Natural killer cell treated with Interleukin-12 subunit alpha and Interleukin-12 subunit beta and Interleukin-15 and Interleukin-18, amount 100 ng/mL, for 72 hours (primary cell): Measurements from ENCODE around the gene OOSP4A. TPM values are rescaled to one million over a fixed set of nuclear protein-coding genes. Genes with fewer than 3 reads are reported as not detected.

ENCODE experiments used
- ATAC-seq, 2 donors: fragments of 150-1000 bp; cut with Tn5 transposase in 1 of 2; sonication (Bioruptor Pico), chemical (Tn5 transposase) in 1 of 2; 2 replicates each; pipeline ENCODE4 v1.10.0; 2021
- DNase-seq: peaks from one replicate; pipeline ENCODE4 v3.0.0; 2022; ENCODE audit warnings: low spot score
- H3K27ac Mint-ChIP-seq, 2 donors: 1 replicate in 1 of 2; 2 replicates in 1 of 2; pipeline ENCODE4 v1.8.0; 2022; ENCODE audit warnings: mixed read lengths in 2 of 2, mild to moderate bottlenecking in 1 of 2, moderate library complexity in 1 of 2
- H3K27me3 Mint-ChIP-seq, 2 donors: 1 replicate in 1 of 2; 2 replicates in 1 of 2; pipeline ENCODE4 v1.8.0; 2022; ENCODE audit warnings: mixed read lengths in 2 of 2
- H3K36me3 Mint-ChIP-seq: one replicate; pipeline ENCODE4 v1.8.0; 2022; ENCODE audit warnings: mixed read lengths
- H3K4me1 Mint-ChIP-seq, 2 donors: 1 replicate in 1 of 2; 2 replicates in 1 of 2; pipeline ENCODE4 v1.8.0; 2022; ENCODE audit warnings: low read depth in 2 of 2, mixed read lengths in 2 of 2, mild to moderate bottlenecking in 1 of 2
- H3K4me3 Mint-ChIP-seq: one replicate; pipeline ENCODE4 v1.8.0; 2022; ENCODE audit warnings: mixed read lengths
- H3K9me3 Mint-ChIP-seq: 2 replicates; pipeline ENCODE4 v1.8.0; 2022; ENCODE audit warnings: mixed read lengths
- total RNA-seq, 2 donors: library from RNA; stranded (reverse); gene quantifications; one replicate each; pipeline ENCODE4 v1.2.3, GENCODE V29; 2022

The OOSP4A gene
- total RNA-seq: not detected

GRCh38 chr11:59963733-59964132, at the start of gene OOSP4A:
OOSP4A (plus strand) TSS chr11:59964033; CDS start chr11:59964033, 0 bp downstream.
- H3K4me1 Mint-ChIP-seq: no peaks in the 10 kb centered on the region
- no peak for DNase-seq
- H3K36me3 Mint-ChIP-seq: no peaks in the 10 kb centered on the region
- H3K27me3 Mint-ChIP-seq: peaks cover 3 to 4% of the 10 kb centered on the region in 2 donors
- no peaks in the 10 kb centered on the region for H3K9me3 Mint-ChIP-seq
- H3K27ac Mint-ChIP-seq: no peak within 1 kb of the TSS
- no peak within 1 kb of the TSS for H3K4me3 Mint-ChIP-seq
- ATAC-seq: no peak

GRCh38 chr11:59918480-59918879, 45.4 kb upstream of the OOSP4A start:
- Mint-ChIP-seq H3K36me3 (peaks cover 12% of the 10 kb centered on the region), H3K9me3 (peaks cover 9% of the 10 kb centered on the region), H3K27ac (no peak overlapping the region), H3K27me3 (peaks cover 3 to 10% of the 10 kb centered on the region in 2 donors), H3K4me3 (no peak overlapping the region), H3K4me1 (no peaks in the 10 kb centered on the region)
- DNase-seq (no peak), ATAC-seq (no peak)

DNA sequence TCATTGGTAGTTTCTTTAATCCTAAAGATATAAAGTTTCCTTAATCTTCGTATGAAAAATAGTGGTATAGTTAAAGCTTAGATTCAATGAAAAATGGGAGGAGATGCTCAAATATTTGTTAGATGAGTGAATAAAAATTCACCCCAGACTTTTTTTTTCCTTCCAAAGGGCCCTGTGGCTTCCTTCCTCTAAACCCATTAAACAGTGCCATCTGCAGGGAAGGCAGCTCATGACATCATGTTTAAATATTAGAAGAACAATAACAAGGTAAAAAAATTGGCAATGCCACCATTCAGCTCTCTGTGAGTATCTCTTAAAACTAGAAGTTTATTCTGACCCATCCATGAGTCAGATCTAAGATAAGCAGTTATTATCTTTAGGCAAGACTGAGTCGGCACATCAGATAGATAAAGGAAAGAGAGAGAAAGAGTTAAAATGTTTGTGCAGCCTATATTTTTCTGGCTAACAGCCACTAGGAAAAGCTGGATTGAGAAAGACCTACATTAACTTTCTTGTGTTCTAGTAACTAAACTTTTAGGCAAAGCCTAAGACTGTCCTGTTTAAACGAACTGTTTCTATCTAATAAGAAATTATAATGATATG, 44.7 kb upstream of the OOSP4A start:
- DNase-seq (no peak), ATAC-seq (no peak)
- peaks cover 17% of the 10 kb centered on the region for H3K36me3 Mint-ChIP-seq
- peaks cover 3 to 8% of the 10 kb centered on the region in 2 donors for H3K27me3 Mint-ChIP-seq
- H3K9me3 Mint-ChIP-seq: peaks cover 9% of the 10 kb centered on the region
- H3K4me1 Mint-ChIP-seq: no peaks in the 10 kb centered on the region
- H3K4me3 Mint-ChIP-seq: no peak overlapping the region
- H3K27ac Mint-ChIP-seq: no peak overlapping the region

DNA sequence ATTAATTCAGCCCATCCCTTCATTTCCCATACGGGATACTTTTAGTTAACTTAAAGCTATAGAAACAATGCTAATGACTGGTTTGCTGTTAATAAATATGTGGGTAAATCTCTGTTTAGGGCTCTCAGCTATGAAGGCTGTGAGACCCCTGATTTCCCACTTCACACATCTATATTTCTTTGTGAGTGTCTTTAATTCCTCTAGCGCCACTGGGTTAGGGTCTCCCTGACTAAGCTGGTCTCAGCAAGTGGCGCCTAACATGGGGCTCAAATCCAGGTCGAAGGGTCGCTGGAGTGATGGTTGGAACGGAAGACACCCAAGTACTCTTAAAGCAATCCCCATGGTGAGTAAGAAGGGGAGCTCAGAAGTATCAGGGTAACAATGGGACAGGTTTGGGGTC, 40.0 kb upstream of the OOSP4A start:
- no peaks in the 10 kb centered on the region for H3K4me1 Mint-ChIP-seq
- H3K4me3 Mint-ChIP-seq: no peak overlapping the region
- no peaks in the 10 kb centered on the region for H3K27me3 Mint-ChIP-seq
- no peak overlapping the region for H3K27ac Mint-ChIP-seq
- ATAC-seq: no peak
- DNase-seq: no peak
- H3K36me3 Mint-ChIP-seq: peaks cover 40% of the 10 kb centered on the region
- H3K9me3 Mint-ChIP-seq: peaks cover 22% of the 10 kb centered on the region

DNA sequence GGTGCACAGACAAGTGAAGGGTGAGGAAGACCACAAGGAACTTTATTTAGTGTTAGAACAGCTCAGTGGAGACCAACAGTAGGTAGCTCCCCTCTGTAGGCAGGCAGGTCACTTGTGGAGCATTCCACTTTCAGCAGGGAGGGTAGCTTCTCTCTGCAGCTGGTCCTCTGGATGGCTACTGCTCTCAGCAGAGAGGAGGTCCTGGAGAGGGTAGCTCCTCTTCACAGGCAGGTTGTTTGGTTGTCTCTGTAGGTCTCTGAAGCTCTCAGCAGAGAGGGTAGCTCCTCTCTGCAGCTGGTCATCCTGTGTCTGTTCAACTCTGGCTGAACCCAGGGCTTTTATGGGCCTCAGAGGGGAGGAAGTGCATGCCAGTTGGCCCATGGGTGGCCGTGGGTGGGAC, 32.1 kb upstream of the OOSP4A start:
- Mint-ChIP-seq H3K27me3 (no peaks in the 10 kb centered on the region), H3K4me3 (no peak overlapping the region), H3K9me3 (peaks cover 7% of the 10 kb centered on the region), H3K4me1 (no peaks in the 10 kb centered on the region), H3K27ac (no peak overlapping the region), H3K36me3 (peaks cover 4% of the 10 kb centered on the region)
- DNase-seq (no peak), ATAC-seq (no peak)

DNA sequence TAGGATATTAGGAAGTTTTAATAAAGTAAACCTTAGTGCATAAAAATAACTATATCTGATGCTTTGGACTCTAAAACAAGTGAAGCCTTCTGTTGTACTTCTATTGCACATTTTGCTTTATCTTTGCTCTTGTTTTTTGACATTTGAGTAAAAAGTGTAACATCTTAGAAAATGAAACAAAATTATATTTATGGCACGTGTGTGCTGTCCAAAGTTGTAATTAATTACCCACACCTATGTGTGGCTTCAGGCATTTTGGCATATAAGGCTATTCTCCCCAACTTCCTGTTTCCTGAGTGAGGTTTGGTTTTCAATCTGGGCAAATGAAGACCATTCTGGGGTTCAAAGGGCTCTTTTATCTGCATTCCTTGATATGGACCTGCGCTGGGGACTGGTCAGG, 25.7 kb upstream of the OOSP4A start, which contains the start of gene OOSP1:
TSS of gene OOSP1 (plus strand) at position 301 of the 400 bp plus-strand sequence. CDS start at position 324, 23 bp downstream.
- ATAC-seq: no peak
- H3K27me3 Mint-ChIP-seq: peaks cover 0 to 2% of the 10 kb centered on the region in 2 donors
- no peaks in the 10 kb centered on the region for H3K9me3 Mint-ChIP-seq
- no peak within 1 kb of the TSS for H3K4me3 Mint-ChIP-seq
- H3K4me1 Mint-ChIP-seq: no peaks in the 10 kb centered on the region
- no peak within 1 kb of the TSS for H3K27ac Mint-ChIP-seq
- no peaks in the 10 kb centered on the region for H3K36me3 Mint-ChIP-seq
- DNase-seq: no peak

- no peaks in the 10 kb centered on the region for H3K36me3 Mint-ChIP-seq
- ATAC-seq: no peak
- no peak overlapping the region for H3K4me3 Mint-ChIP-seq
- DNase-seq: no peak
- H3K27ac Mint-ChIP-seq: no peak overlapping the region
- no peaks in the 10 kb centered on the region for H3K9me3 Mint-ChIP-seq
- peaks cover 2 to 8% of the 10 kb centered on the region in 2 donors for H3K27me3 Mint-ChIP-seq
- no peaks in the 10 kb centered on the region for H3K4me1 Mint-ChIP-seq
Observed at GRCh38 chr11:59938718-59939117, 25.1 kb upstream of the OOSP4A start.

- Mint-ChIP-seq H3K27me3 (peaks cover 2 to 12% of the 10 kb centered on the region in 2 donors), H3K4me1 (no peaks in the 10 kb centered on the region), H3K4me3 (no peak overlapping the region), H3K9me3 (no peaks in the 10 kb centered on the region), H3K36me3 (no peaks in the 10 kb centered on the region), H3K27ac (no peak overlapping the region)
- ATAC-seq (no peak), DNase-seq (no peak)
Observed at GRCh38 chr11:59939482-59939881, 24.4 kb upstream of the OOSP4A start.

GRCh38 chr11:59941091-59941490, 22.7 kb upstream of the OOSP4A start:
- ATAC-seq: no peak
- Mint-ChIP-seq H3K27ac (no peak overlapping the region), H3K4me1 (no peaks in the 10 kb centered on the region), H3K4me3 (no peak overlapping the region), H3K27me3 (peaks cover 6 to 12% of the 10 kb centered on the region in 2 donors), H3K9me3 (no peaks in the 10 kb centered on the region), H3K36me3 (no peaks in the 10 kb centered on the region)
- DNase-seq: no peak

GRCh38 chr11:59943997-59944714, 19.7 kb upstream of the OOSP4A start:
- ATAC-seq (no peak), DNase-seq (no peak)
- no peaks in the 10 kb centered on the region for H3K9me3 Mint-ChIP-seq
- no peak overlapping the region for H3K4me3 Mint-ChIP-seq
- peaks cover 8 to 20% of the 10 kb centered on the region in 2 donors for H3K27me3 Mint-ChIP-seq
- no peak overlapping the region for H3K27ac Mint-ChIP-seq
- no peaks in the 10 kb centered on the region for H3K4me1 Mint-ChIP-seq
- H3K36me3 Mint-ChIP-seq: no peaks in the 10 kb centered on the region

GRCh38 chr11:59944720-59945119, 19.1 kb upstream of the OOSP4A start:
- H3K9me3 Mint-ChIP-seq: no peaks in the 10 kb centered on the region
- no peak overlapping the region for H3K4me3 Mint-ChIP-seq
- ATAC-seq: no peak
- no peak for DNase-seq
- H3K27me3 Mint-ChIP-seq: peaks cover 8 to 21% of the 10 kb centered on the region in 2 donors
- H3K36me3 Mint-ChIP-seq: no peaks in the 10 kb centered on the region
- no peaks in the 10 kb centered on the region for H3K4me1 Mint-ChIP-seq
- no peak overlapping the region for H3K27ac Mint-ChIP-seq

- no peak overlapping the region for H3K4me3 Mint-ChIP-seq
- H3K4me1 Mint-ChIP-seq: no peaks in the 10 kb centered on the region
- DNase-seq (no peak), ATAC-seq (peak in 1 of 2 donors; percentile 51)
- H3K27ac Mint-ChIP-seq: no peak overlapping the region
- peaks cover 2% of the 10 kb centered on the region for H3K9me3 Mint-ChIP-seq
- peaks cover 9 to 40% of the 10 kb centered on the region in 2 donors for H3K27me3 Mint-ChIP-seq
- no peaks in the 10 kb centered on the region for H3K36me3 Mint-ChIP-seq
Observed at GRCh38 chr11:59953463-59954218, 10.2 kb upstream of the OOSP4A start.

DNA sequence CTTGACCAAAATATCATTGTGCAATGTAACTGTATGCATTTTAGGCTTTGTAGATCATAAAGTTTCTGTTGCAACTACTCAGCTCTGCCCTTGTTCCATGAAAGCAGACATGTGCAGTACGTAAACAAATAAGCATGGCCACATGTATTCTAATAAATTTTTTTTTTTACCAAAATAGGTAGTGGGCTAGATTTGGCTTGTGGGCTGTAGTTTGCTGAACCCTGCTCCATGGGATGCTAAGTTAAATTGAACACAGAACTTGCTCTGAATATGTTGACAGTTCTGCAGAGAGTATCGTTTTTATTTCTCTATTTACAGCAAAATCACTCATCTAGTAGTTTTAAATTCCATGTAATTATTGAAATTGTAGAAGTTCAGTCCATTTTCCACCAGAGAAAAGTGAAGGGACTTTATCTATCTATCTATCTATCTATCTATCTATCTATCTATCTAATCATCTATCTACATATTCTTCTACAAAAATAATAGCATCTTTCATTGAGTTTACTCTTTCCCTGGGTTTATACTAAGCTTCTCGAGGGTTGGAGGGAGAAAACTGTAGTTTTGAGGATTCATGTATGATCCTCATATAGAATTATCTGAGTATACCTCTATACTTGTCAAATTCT, 9.5 kb upstream of the OOSP4A start:
- no peak for DNase-seq
- no peaks in the 10 kb centered on the region for H3K4me1 Mint-ChIP-seq
- no peak overlapping the region for H3K27ac Mint-ChIP-seq
- no peak for ATAC-seq
- peaks cover 7 to 44% of the 10 kb centered on the region in 2 donors for H3K27me3 Mint-ChIP-seq
- H3K36me3 Mint-ChIP-seq: no peaks in the 10 kb centered on the region
- H3K4me3 Mint-ChIP-seq: no peak overlapping the region
- peaks cover 2% of the 10 kb centered on the region for H3K9me3 Mint-ChIP-seq
